ENCODE results near the gene RAX2. TPM values are rescaled to one million over a fixed set of nuclear protein-coding genes. Genes with fewer than 3 reads are reported as not detected.

Gene RAX2
- total and polyA plus RNA-seq, 2 donors (not counting 3 experiments of a cell fraction or from before 2014, with no cell fraction given) = not detected

- no TSS peak for BruUV-seq (replicated peaks)
- FAIRE-seq (no peak), DNase-seq (ENCODE audit: low read depth, low spot score) (no peak)
- ChIA-PET POLR2A (no interaction called here), CTCF (interaction anchor here (0.8 kb wide), 1 partner anchor 52 kb away, joined by 3 read pairs; no protein-coding TSS in a partner anchor)
- H3K4me3 ChIP-seq (replicated peaks in 1 of 3; ENCODE audit: insufficient read depth in 1 of 3, low read depth in 1 of 3, low read length in 3 of 3) = no peak overlapping the region
- H4K20me1 ChIP-seq (replicated peaks; ENCODE audit: control insufficient read depth, extremely low read depth, insufficient read depth, low read length) = no peaks in the 10 kb centered on the region
- H3K27ac ChIP-seq (ENCODE audit: insufficient read depth, low read depth, low read length) = no peak overlapping the region
- no peak overlapping the region for H3K9ac ChIP-seq (replicated peaks; ENCODE audit: extremely low read depth, insufficient read depth, low read length)
- intact Hi-C loops (cut with micrococcal nuclease) = no loop called here
- no peaks in the 10 kb centered on the region for H3K27me3 ChIP-seq (ENCODE audit: control insufficient read depth in 2 of 2, insufficient read depth in 2 of 2, low read length in 2 of 2)
- no peak overlapping the region for H2AFZ ChIP-seq (ENCODE audit: low read depth, low read length)
- H3K4me1 ChIP-seq (ENCODE audit: control insufficient read depth, extremely low read depth, insufficient read depth, low read length) = peaks cover 10% of the 10 kb centered on the region
- H3K36me3 ChIP-seq (ENCODE audit: control insufficient read depth in 2 of 2, extremely low read depth in 1 of 2, insufficient read depth in 2 of 2, low read length in 2 of 2) = peaks cover 2 to 10% of the 10 kb centered on the region in 2 experiments
- no peak overlapping the region for H3K4me2 ChIP-seq (ENCODE audit: insufficient read depth, low read length)
- H3K9me1 ChIP-seq (replicated peaks; ENCODE audit: control insufficient read depth, extremely low read depth, insufficient read depth, low read length) = no peaks in the 10 kb centered on the region
- H3K9me3 ChIP-seq (replicated peaks; ENCODE audit: control insufficient read depth, insufficient read depth, low read length) = no peaks in the 10 kb centered on the region
- TF ChIP-seq POLR2AphosphoS5 (IDR thresholded peaks at IDR 0.05; ENCODE audit: insufficient read depth, low read depth, low read length) (no peak), MYC (IDR thresholded peaks at IDR 0.05; ENCODE audit: low read depth, low read length) (no peak), FOS (IDR thresholded peaks at IDR 0.05; ENCODE audit: borderline replicate concordance, insufficient read depth, low read length) (no peak), GATA2 (IDR thresholded peaks at IDR 0.05; ENCODE audit: insufficient read depth, insufficient read length, low read depth, low read length) (no peak), POLR2A (IDR thresholded peaks at IDR 0.05; ENCODE audit: low read depth, low read length) (no peak), JUN (IDR thresholded peaks at IDR 0.05; ENCODE audit: borderline replicate concordance, insufficient read depth, insufficient read length, low read depth) (no peak), EZH2 (IDR thresholded peaks at IDR 0.05; ENCODE audit: borderline replicate concordance, low read depth, low read length, severe bottlenecking) (no peak), MAX (IDR thresholded peaks at IDR 0.05; ENCODE audit: insufficient read depth, insufficient read length) (no peak)
- dilution Hi-C loops (cut with MboI; ENCODE audit: extremely low pct_ligation_motif_present, low sequenced_read_pairs) = no loop called here
- H3K79me2 ChIP-seq (ENCODE audit: control insufficient read depth, insufficient read depth, low read length) = no peaks in the 10 kb centered on the region
These were observed 2.5 kb downstream of the RAX2 start for GRCh38 chr19:3769494-3769893.

- no peak for DNase-seq (ENCODE audit: low read depth, low spot score)
- H3K9ac ChIP-seq (replicated peaks; ENCODE audit: extremely low read depth, insufficient read depth, low read length) = no peak overlapping the region
- H3K4me2 ChIP-seq (ENCODE audit: insufficient read depth, low read length) = no peak overlapping the region
- FAIRE-seq = no peak
- H3K27me3 ChIP-seq (ENCODE audit: control insufficient read depth in 2 of 2, insufficient read depth in 2 of 2, low read length in 2 of 2) = no peaks in the 10 kb centered on the region
- dilution Hi-C loops (cut with MboI; ENCODE audit: extremely low pct_ligation_motif_present, low sequenced_read_pairs) (no loop called here), intact Hi-C loops (cut with micrococcal nuclease) (no loop called here)
- H4K20me1 ChIP-seq (replicated peaks; ENCODE audit: control insufficient read depth, extremely low read depth, insufficient read depth, low read length) = no peaks in the 10 kb centered on the region
- no peaks in the 10 kb centered on the region for H3K9me1 ChIP-seq (replicated peaks; ENCODE audit: control insufficient read depth, extremely low read depth, insufficient read depth, low read length)
- ChIA-PET CTCF (interaction anchor here (1.0 kb wide), 1 partner anchor 52 kb away, joined by 3 read pairs; no protein-coding TSS in a partner anchor), POLR2A (no interaction called here)
- H2AFZ ChIP-seq (ENCODE audit: low read depth, low read length) = no peak overlapping the region
- peaks cover 10% of the 10 kb centered on the region for H3K4me1 ChIP-seq (ENCODE audit: control insufficient read depth, extremely low read depth, insufficient read depth, low read length)
- no TSS peak for BruUV-seq (replicated peaks)
- H3K27ac ChIP-seq (ENCODE audit: insufficient read depth, low read depth, low read length) = no peak overlapping the region
- H3K36me3 ChIP-seq (ENCODE audit: control insufficient read depth in 2 of 2, extremely low read depth in 1 of 2, insufficient read depth in 2 of 2, low read length in 2 of 2) = peaks cover 2 to 10% of the 10 kb centered on the region in 2 experiments
- no peaks in the 10 kb centered on the region for H3K9me3 ChIP-seq (replicated peaks; ENCODE audit: control insufficient read depth, insufficient read depth, low read length)
- H3K79me2 ChIP-seq (ENCODE audit: control insufficient read depth, insufficient read depth, low read length) = no peaks in the 10 kb centered on the region
- TF ChIP-seq GATA2 (IDR thresholded peaks at IDR 0.05; ENCODE audit: insufficient read depth, insufficient read length, low read depth, low read length) (no peak), EZH2 (IDR thresholded peaks at IDR 0.05; ENCODE audit: borderline replicate concordance, low read depth, low read length, severe bottlenecking) (no peak), JUN (IDR thresholded peaks at IDR 0.05; ENCODE audit: borderline replicate concordance, insufficient read depth, insufficient read length, low read depth) (no peak), POLR2A (IDR thresholded peaks at IDR 0.05; ENCODE audit: low read depth, low read length) (no peak), MYC (IDR thresholded peaks at IDR 0.05; ENCODE audit: low read depth, low read length) (no peak), FOS (IDR thresholded peaks at IDR 0.05; ENCODE audit: borderline replicate concordance, insufficient read depth, low read length) (no peak), POLR2AphosphoS5 (IDR thresholded peaks at IDR 0.05; ENCODE audit: insufficient read depth, low read depth, low read length) (no peak), CTCF (IDR thresholded peaks at IDR 0.05; ENCODE audit: extremely low read depth in 1 of 2, insufficient read depth in 1 of 2, low read depth in 1 of 2, low read length in 2 of 2) (no peak), MAX (IDR thresholded peaks at IDR 0.05; ENCODE audit: insufficient read depth, insufficient read length) (no peak)
- H3K4me3 ChIP-seq (replicated peaks in 1 of 3; ENCODE audit: insufficient read depth in 1 of 3, low read depth in 1 of 3, low read length in 3 of 3) = no peak overlapping the region
These were observed 3.3 kb downstream of the RAX2 start for GRCh38 chr19:3768748-3769099.
